Measurements from ENCODE around the gene HECTD1.
A peak's percentile ranks its signal among the peaks of the same experiment; 100 is the strongest.
"Not testable (repeated sequence)": the region's sequence is repeated elsewhere in the genome, so short reads cannot be mapped to it uniquely, and the experiment has no call there.

HECTD1 gene

GRCh38 chr14:31192544-31192943, 15.0 kb downstream of the HECTD1 start:
- peaks cover 53% of the 10 kb centered on the region for H3K4me1 Mint-ChIP-seq (ENCODE audit: low read depth)
- H3K27ac Mint-ChIP-seq, H3K4me3 Mint-ChIP-seq, H3K9me3 Mint-ChIP-seq, H3K27me3 Mint-ChIP-seq: not testable (repeated sequence)
- peaks cover 22% of the 10 kb centered on the region for H3K36me3 Mint-ChIP-seq (ENCODE audit: low read depth)

- Mint-ChIP-seq H3K4me1 (ENCODE audit: low read depth) (peaks cover 41% of the 10 kb centered on the region), H3K27me3 (no peaks in the 10 kb centered on the region), H3K4me3 (no peak overlapping the region), H3K36me3 (ENCODE audit: low read depth) (peaks cover 18% of the 10 kb centered on the region), H3K9me3 (no peaks in the 10 kb centered on the region), H3K27ac (no peak overlapping the region)
Measured at GRCh38 chr14:31190717-31191263, 16.8 kb downstream of the HECTD1 start.

GRCh38 chr14:31190219-31190603, 17.4 kb downstream of the HECTD1 start:
- H3K36me3 Mint-ChIP-seq (ENCODE audit: low read depth) = peaks cover 20% of the 10 kb centered on the region
- no peak overlapping the region for H3K27ac Mint-ChIP-seq

GRCh38 chr14:31189346-31190218, 18.0 kb downstream of the HECTD1 start:
- Mint-ChIP-seq H3K27me3 (no peaks in the 10 kb centered on the region), H3K27ac (no peak overlapping the region), H3K9me3 (no peaks in the 10 kb centered on the region), H3K4me3 (no peak overlapping the region), H3K4me1 (ENCODE audit: low read depth) (peaks cover 30% of the 10 kb centered on the region), H3K36me3 (ENCODE audit: low read depth) (peaks cover 20% of the 10 kb centered on the region)

More at GRCh38 chr14:31190219-31190603, 17.4 kb downstream of the HECTD1 start:
- Mint-ChIP-seq H3K9me3 (no peaks in the 10 kb centered on the region), H3K27me3 (no peaks in the 10 kb centered on the region), H3K4me1 (ENCODE audit: low read depth) (peaks cover 37% of the 10 kb centered on the region), H3K4me3 (no peak overlapping the region)

- Mint-ChIP-seq H3K4me3 (no peak overlapping the region), H3K27me3 (no peaks in the 10 kb centered on the region), H3K4me1 (ENCODE audit: low read depth) (peaks cover 23% of the 10 kb centered on the region), H3K36me3 (ENCODE audit: low read depth) (peaks cover 20% of the 10 kb centered on the region), H3K9me3 (no peaks in the 10 kb centered on the region), H3K27ac (no peak overlapping the region)
Measured at GRCh38 chr14:31188744-31189143, 18.8 kb downstream of the HECTD1 start.

- peaks cover 14% of the 10 kb centered on the region for H3K4me1 Mint-ChIP-seq (ENCODE audit: low read depth)
- H3K4me3 Mint-ChIP-seq = not testable (repeated sequence)
Measured at GRCh38 chr14:31182016-31182415, 25.6 kb downstream of the HECTD1 start.

GRCh38 chr14:31181271-31181670, 26.3 kb downstream of the HECTD1 start:
- no peaks in the 10 kb centered on the region for H3K9me3 Mint-ChIP-seq
- peaks cover 14% of the 10 kb centered on the region for H3K4me1 Mint-ChIP-seq (ENCODE audit: low read depth)
- H3K27ac Mint-ChIP-seq = no peak overlapping the region
- peaks cover 18% of the 10 kb centered on the region for H3K36me3 Mint-ChIP-seq (ENCODE audit: low read depth)
- H3K4me3 Mint-ChIP-seq = no peak overlapping the region
- no peaks in the 10 kb centered on the region for H3K27me3 Mint-ChIP-seq

More at GRCh38 chr14:31182016-31182415, 25.6 kb downstream of the HECTD1 start:
- H3K27me3 Mint-ChIP-seq, H3K27ac Mint-ChIP-seq, H3K9me3 Mint-ChIP-seq: not testable (repeated sequence)
- H3K36me3 Mint-ChIP-seq (ENCODE audit: low read depth) = peaks cover 16% of the 10 kb centered on the region

GRCh38 chr14:31180299-31181051, 27.1 kb downstream of the HECTD1 start:
- Mint-ChIP-seq H3K36me3 (ENCODE audit: low read depth) (peaks cover 11% of the 10 kb centered on the region), H3K4me3 (no peak overlapping the region), H3K27me3 (no peaks in the 10 kb centered on the region), H3K9me3 (no peaks in the 10 kb centered on the region), H3K27ac (no peak overlapping the region), H3K4me1 (ENCODE audit: low read depth) (peaks cover 8% of the 10 kb centered on the region)

- Mint-ChIP-seq H3K27me3 (no peaks in the 10 kb centered on the region), H3K36me3 (ENCODE audit: low read depth) (peaks cover 44% of the 10 kb centered on the region), H3K9me3 (no peaks in the 10 kb centered on the region), H3K4me1 (ENCODE audit: low read depth) (no peaks in the 10 kb centered on the region), H3K4me3 (no peak overlapping the region), H3K27ac (no peak overlapping the region)
Measured at GRCh38 chr14:31174433-31174832, 33.2 kb downstream of the HECTD1 start.

- no peaks in the 10 kb centered on the region for H3K4me1 Mint-ChIP-seq (ENCODE audit: low read depth)
- no peak overlapping the region for H3K4me3 Mint-ChIP-seq
- H3K9me3 Mint-ChIP-seq = no peaks in the 10 kb centered on the region
- H3K36me3 Mint-ChIP-seq (ENCODE audit: low read depth) = peaks cover 46% of the 10 kb centered on the region
- no peaks in the 10 kb centered on the region for H3K27me3 Mint-ChIP-seq
- H3K27ac Mint-ChIP-seq = no peak overlapping the region
Measured at GRCh38 chr14:31173120-31173837, 34.3 kb downstream of the HECTD1 start.

GRCh38 chr14:31172084-31172483, 35.5 kb downstream of the HECTD1 start:
- Mint-ChIP-seq H3K36me3 (ENCODE audit: low read depth) (peaks cover 46% of the 10 kb centered on the region), H3K4me3 (no peak overlapping the region), H3K27ac (no peak overlapping the region), H3K4me1 (ENCODE audit: low read depth) (no peaks in the 10 kb centered on the region), H3K27me3 (no peaks in the 10 kb centered on the region), H3K9me3 (no peaks in the 10 kb centered on the region)

GRCh38 chr14:31170411-31170810, 37.2 kb downstream of the HECTD1 start:
- H3K27me3 Mint-ChIP-seq = no peaks in the 10 kb centered on the region
- peaks cover 49% of the 10 kb centered on the region for H3K36me3 Mint-ChIP-seq (ENCODE audit: low read depth)
- no peaks in the 10 kb centered on the region for H3K9me3 Mint-ChIP-seq
- H3K4me3 Mint-ChIP-seq = no peak overlapping the region
- H3K4me1 Mint-ChIP-seq (ENCODE audit: low read depth) = no peaks in the 10 kb centered on the region
- no peak overlapping the region for H3K27ac Mint-ChIP-seq

GRCh38 chr14:31169877-31170276, 37.7 kb downstream of the HECTD1 start:
- H3K4me3 Mint-ChIP-seq = no peak overlapping the region
- no peak overlapping the region for H3K27ac Mint-ChIP-seq
- H3K9me3 Mint-ChIP-seq = no peaks in the 10 kb centered on the region
- no peaks in the 10 kb centered on the region for H3K4me1 Mint-ChIP-seq (ENCODE audit: low read depth)
- H3K36me3 Mint-ChIP-seq (ENCODE audit: low read depth) = peaks cover 53% of the 10 kb centered on the region
- no peaks in the 10 kb centered on the region for H3K27me3 Mint-ChIP-seq

- no peak overlapping the region for H3K4me3 Mint-ChIP-seq
- no peaks in the 10 kb centered on the region for H3K4me1 Mint-ChIP-seq (ENCODE audit: low read depth)
- H3K27me3 Mint-ChIP-seq = no peaks in the 10 kb centered on the region
- H3K9me3 Mint-ChIP-seq = no peaks in the 10 kb centered on the region
- peaks cover 46% of the 10 kb centered on the region for H3K36me3 Mint-ChIP-seq (ENCODE audit: low read depth)
- no peak overlapping the region for H3K27ac Mint-ChIP-seq
Measured at GRCh38 chr14:31167032-31167431, 40.6 kb downstream of the HECTD1 start.

- Mint-ChIP-seq H3K4me1 (ENCODE audit: low read depth) (no peaks in the 10 kb centered on the region), H3K4me3 (no peak overlapping the region), H3K9me3 (no peaks in the 10 kb centered on the region), H3K27ac (peak overlapping the region; percentile 75), H3K36me3 (ENCODE audit: low read depth) (peaks cover 46% of the 10 kb centered on the region), H3K27me3 (no peaks in the 10 kb centered on the region)
Measured at GRCh38 chr14:31166271-31166561, 41.4 kb downstream of the HECTD1 start.
